HFFc6 (cell line): ENCODE data around the gene NXT1. TPM values are rescaled to one million over a fixed set of nuclear protein-coding genes. Genes with fewer than 3 reads are reported as not detected.

Experiments used
- DNase-seq: peaks from one replicate; pipeline ENCODE4 v3.0.0-alpha.2; 2018
- H3K27ac Mint-ChIP-seq: 2 replicates; pipeline ENCODE4 v1.8.0; 2020; ENCODE audit warnings: mild to moderate bottlenecking, mixed read lengths
- H3K27me3 Mint-ChIP-seq: 2 replicates; pipeline ENCODE4 v1.8.0; 2021; ENCODE audit warnings: mild to moderate bottlenecking, moderate library complexity, mixed read lengths; ENCODE audit not compliant: insufficient read depth
- H3K36me3 Mint-ChIP-seq: 2 replicates; pipeline ENCODE4 v1.8.0; 2021; ENCODE audit warnings: low read depth, mixed read lengths
- H3K4me1 Mint-ChIP-seq: 2 replicates; pipeline ENCODE4 v1.8.0; 2020; ENCODE audit warnings: low read depth, mixed read lengths
- H3K4me3 Mint-ChIP-seq: 2 replicates; pipeline ENCODE4 v1.8.0; 2020; ENCODE audit warnings: mild to moderate bottlenecking, moderate library complexity, mixed read lengths
- H3K9me3 Mint-ChIP-seq: 2 replicates; pipeline ENCODE4 v1.8.0; 2020; ENCODE audit warnings: mild to moderate bottlenecking, mixed read lengths
- CTCF ChIP-seq: fragments of 200-600 bp; sonication (generic); IDR thresholded peaks from 2 replicates; pipeline ENCODE4 v1.5.0; 2021; ENCODE audit warnings: antibody characterized with exemption, mild to moderate bottlenecking
- total RNA-seq, 6 experiments: library from RNA; stranded (reverse); fragmentation: NEBNext Ultra II Directional; extraction: Animal tissue kit (Norgen Biotek cat#: 25700); gene quantifications; 2 replicates in 1 of 6; 3 replicates in 5 of 6; pipeline ENCODE4 v1.2.3, GENCODE V29; 2021

NXT1 gene
- total RNA-seq, 6 experiments from 2014 or later: 14.6 to 19.1 (median 15.9) TPM

GRCh38 chr20:23331450-23332350 is 18.9 kb upstream of the NXT1 start:
- DNase-seq: no peak
- H3K36me3 Mint-ChIP-seq: no peaks in the 10 kb centered on the region
- no peak overlapping the region for H3K4me3 Mint-ChIP-seq
- no peaks in the 10 kb centered on the region for H3K9me3 Mint-ChIP-seq
- no peak overlapping the region for H3K27ac Mint-ChIP-seq
- no peaks in the 10 kb centered on the region for H3K4me1 Mint-ChIP-seq
- TF ChIP-seq CTCF: no peak
- H3K27me3 Mint-ChIP-seq: peaks cover 8% of the 10 kb centered on the region

- no peak for TF ChIP-seq CTCF
- DNase-seq: no peak
- no peaks in the 10 kb centered on the region for H3K36me3 Mint-ChIP-seq
- no peaks in the 10 kb centered on the region for H3K9me3 Mint-ChIP-seq
- no peak overlapping the region for H3K27ac Mint-ChIP-seq
- peaks cover 8% of the 10 kb centered on the region for H3K27me3 Mint-ChIP-seq
- no peaks in the 10 kb centered on the region for H3K4me1 Mint-ChIP-seq
- no peak overlapping the region for H3K4me3 Mint-ChIP-seq
Observed at GRCh38 chr20:23332467-23332866, 18.1 kb upstream of the NXT1 start.

DNA sequence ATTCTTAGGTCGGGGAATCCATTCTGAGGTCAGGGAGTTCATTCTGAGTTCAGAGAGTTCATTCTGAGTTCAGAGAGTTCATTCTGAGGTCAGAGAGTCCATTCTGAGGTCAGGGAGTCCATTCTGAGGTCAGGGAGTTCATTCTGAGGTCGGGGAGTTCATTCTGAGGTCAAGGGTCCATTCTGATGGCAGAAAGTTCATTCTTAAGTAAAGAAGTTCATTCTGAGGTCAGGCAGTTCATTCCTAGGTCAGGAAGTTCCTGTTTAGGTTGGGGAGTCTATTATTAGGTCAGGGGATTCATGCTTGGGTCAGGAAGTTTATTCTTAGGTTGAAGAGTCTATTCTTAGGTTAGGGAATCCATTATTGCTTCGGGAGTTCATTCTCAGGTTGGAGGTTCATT is 16.5 kb upstream of the NXT1 start:
- TF ChIP-seq CTCF: no peak
- Mint-ChIP-seq H3K27ac (no peak overlapping the region), H3K9me3 (no peaks in the 10 kb centered on the region), H3K4me1 (no peaks in the 10 kb centered on the region), H3K27me3 (peaks cover 10% of the 10 kb centered on the region), H3K36me3 (no peaks in the 10 kb centered on the region), H3K4me3 (no peak overlapping the region)
- DNase-seq: no peak

DNA sequence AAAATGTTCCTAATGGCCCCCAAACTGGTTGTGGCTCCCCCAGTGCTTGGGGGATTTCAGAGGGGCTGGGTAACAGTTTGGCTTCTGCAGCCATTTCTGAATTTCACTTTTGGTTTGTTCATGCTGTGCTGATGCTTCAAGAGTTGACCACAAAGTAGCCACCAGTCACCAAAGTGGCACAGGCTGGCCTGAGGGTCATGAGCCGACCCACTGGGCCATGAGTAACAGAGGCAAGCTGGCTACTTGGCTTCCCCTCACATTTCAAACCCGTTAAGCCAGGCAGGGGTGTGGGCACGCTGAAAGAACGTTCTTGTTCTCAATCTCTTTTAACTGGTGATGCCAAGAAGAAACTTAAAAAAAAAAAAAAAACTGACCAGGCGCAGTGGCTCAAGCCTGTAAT is 15.1 kb upstream of the NXT1 start:
- no peaks in the 10 kb centered on the region for H3K36me3 Mint-ChIP-seq
- no peaks in the 10 kb centered on the region for H3K9me3 Mint-ChIP-seq
- no peak for DNase-seq
- H3K4me3 Mint-ChIP-seq: no peak overlapping the region
- TF ChIP-seq CTCF: no peak
- H3K27me3 Mint-ChIP-seq: peaks cover 8% of the 10 kb centered on the region
- H3K27ac Mint-ChIP-seq: no peak overlapping the region
- H3K4me1 Mint-ChIP-seq: no peaks in the 10 kb centered on the region

GRCh38 chr20:23336476-23336875 is 14.1 kb upstream of the NXT1 start:
- no peak for DNase-seq
- Mint-ChIP-seq H3K27ac (no peak overlapping the region), H3K9me3 (no peaks in the 10 kb centered on the region), H3K27me3 (peaks cover 12% of the 10 kb centered on the region), H3K4me1 (no peaks in the 10 kb centered on the region), H3K36me3 (no peaks in the 10 kb centered on the region), H3K4me3 (no peak overlapping the region; the same call in 1 of the 2 replicates)
- no peak for TF ChIP-seq CTCF
